WTC11 (cell line): ENCODE measurements around the gene METTL18.

Experiments
- FOXK1 ChIP-seq: sonication (generic); formaldehyde crosslinking; IDR thresholded peaks from 2 replicates; pipeline ENCODE4 v1.8.0; 2022; ENCODE audit warnings: mild to moderate bottlenecking, moderate library complexity, missing genetic modification reagents
- MXD4 ChIP-seq: fragments of 250-450 bp; sonication (Bioruptor Pico); IDR thresholded peaks from 2 replicates; pipeline ENCODE4 v1.8.0; 2021; ENCODE audit warnings: mild to moderate bottlenecking, moderate library complexity, borderline replicate concordance
- ZNF138 ChIP-seq: sonication (generic); formaldehyde crosslinking; conservative IDR thresholded peaks from 2 replicates; pipeline ENCODE4 v1.8.1; 2022; ENCODE audit warnings: mild to moderate bottlenecking, moderate library complexity, missing genetic modification reagents
- ZNF396 ChIP-seq: fragments of 250-450 bp; sonication (Bioruptor Pico); IDR thresholded peaks from 2 replicates; pipeline ENCODE4 v1.8.0; 2021; ENCODE audit warnings: mild to moderate bottlenecking, moderate library complexity, borderline replicate concordance
- TF ChIP-seq, protein P1 (sequence below): fragments of 200-600 bp; IDR thresholded peaks from 2 replicates; pipeline ENCODE4 v1.8.0; 2022; ENCODE audit warnings: antibody characterized with exemption
- TF ChIP-seq, protein P2 (sequence below): sonication (generic); formaldehyde crosslinking; IDR thresholded peaks from 2 replicates; pipeline ENCODE4 v1.8.0; 2022; ENCODE audit warnings: mild to moderate bottlenecking, missing genetic modification reagents

DNA sequence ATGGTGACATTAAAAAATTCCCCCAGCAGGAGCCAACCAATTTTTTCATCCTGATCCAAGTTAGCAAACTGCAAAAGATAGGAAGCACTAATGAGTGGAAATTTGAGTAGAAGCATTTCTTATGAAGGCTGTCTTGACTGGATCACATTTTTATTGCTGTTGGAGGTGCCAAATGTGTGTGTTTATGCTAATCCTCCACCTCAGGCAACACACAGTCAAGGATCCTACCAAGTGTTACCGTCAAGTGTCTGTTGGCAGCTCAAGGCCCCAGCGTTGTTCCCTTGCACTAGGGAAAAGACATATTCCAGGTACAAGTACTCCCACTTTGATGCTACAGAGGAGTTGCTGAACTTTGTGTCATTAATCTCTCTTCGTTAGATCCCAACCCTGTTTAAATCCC is 18.3 kb downstream of the METTL18 start:
- TF ChIP-seq FOXK1 (CRISPR knock-in tag) (no peak), MXD4 (CRISPR knock-in tag) (no peak), ZNF138 (no peak), ZNF396 (CRISPR knock-in tag) (no peak)
- TF ChIP-seq, protein P1, sequence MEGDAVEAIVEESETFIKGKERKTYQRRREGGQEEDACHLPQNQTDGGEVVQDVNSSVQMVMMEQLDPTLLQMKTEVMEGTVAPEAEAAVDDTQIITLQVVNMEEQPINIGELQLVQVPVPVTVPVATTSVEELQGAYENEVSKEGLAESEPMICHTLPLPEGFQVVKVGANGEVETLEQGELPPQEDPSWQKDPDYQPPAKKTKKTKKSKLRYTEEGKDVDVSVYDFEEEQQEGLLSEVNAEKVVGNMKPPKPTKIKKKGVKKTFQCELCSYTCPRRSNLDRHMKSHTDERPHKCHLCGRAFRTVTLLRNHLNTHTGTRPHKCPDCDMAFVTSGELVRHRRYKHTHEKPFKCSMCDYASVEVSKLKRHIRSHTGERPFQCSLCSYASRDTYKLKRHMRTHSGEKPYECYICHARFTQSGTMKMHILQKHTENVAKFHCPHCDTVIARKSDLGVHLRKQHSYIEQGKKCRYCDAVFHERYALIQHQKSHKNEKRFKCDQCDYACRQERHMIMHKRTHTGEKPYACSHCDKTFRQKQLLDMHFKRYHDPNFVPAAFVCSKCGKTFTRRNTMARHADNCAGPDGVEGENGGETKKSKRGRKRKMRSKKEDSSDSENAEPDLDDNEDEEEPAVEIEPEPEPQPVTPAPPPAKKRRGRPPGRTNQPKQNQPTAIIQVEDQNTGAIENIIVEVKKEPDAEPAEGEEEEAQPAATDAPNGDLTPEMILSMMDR = no peak
- TF ChIP-seq, protein P2, sequence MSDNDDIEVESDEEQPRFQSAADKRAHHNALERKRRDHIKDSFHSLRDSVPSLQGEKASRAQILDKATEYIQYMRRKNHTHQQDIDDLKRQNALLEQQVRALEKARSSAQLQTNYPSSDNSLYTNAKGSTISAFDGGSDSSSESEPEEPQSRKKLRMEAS (CRISPR knock-in tag) = no peak
